ENCODE data around the gene ADAMTS2.

- TF ChIP-seq CTCF (IDR thresholded peaks at IDR 0.05; ENCODE audit: low read length) (no peak), EZH2 (IDR thresholded peaks at IDR 0.05; ENCODE audit: borderline replicate concordance, low read length) (no peak)
Measured at GRCh38 chr5:179154346-179154990, 190.8 kb downstream of the ADAMTS2 start.

Measured in OCI-LY1 (cell line).